SJCRH30 (cell line): Measurements from ENCODE around the gene TRIM67. TPM values are rescaled to one million over a fixed set of nuclear protein-coding genes. Genes with fewer than 3 reads are reported as not detected.

Source experiments
- DNase-seq, 2 experiments: peaks; one replicate each; pipeline ENCODE4 v3.0.0-alpha.2; 2015 to 2020
- H3K27ac ChIP-seq: fragments of 250-450 bp; sonication (Bioruptor Pico); 2 replicates; pipeline ENCODE4 v1.5.1; 2020; ENCODE audit warnings: mild to moderate bottlenecking, moderate library complexity
- H3K27me3 ChIP-seq: fragments of 250-450 bp; sonication (Bioruptor Pico); 2 replicates; pipeline ENCODE4 v1.5.1; 2020; ENCODE audit warnings: mild to moderate bottlenecking, moderate library complexity
- H3K36me3 ChIP-seq: fragments of 250-450 bp; sonication (Bioruptor Pico); 2 replicates; pipeline ENCODE4 v1.5.1; 2020; ENCODE audit warnings: mild to moderate bottlenecking, moderate library complexity
- H3K4me1 ChIP-seq: fragments of 250-450 bp; sonication (Bioruptor Pico); 2 replicates; pipeline ENCODE4 v1.5.1; 2020; ENCODE audit warnings: mild to moderate bottlenecking, moderate library complexity
- H3K4me3 ChIP-seq: fragments of 250-450 bp; sonication (Bioruptor Pico); 2 replicates; pipeline ENCODE4 v1.5.1; 2020; ENCODE audit warnings: mild to moderate bottlenecking, moderate library complexity
- H3K9me3 ChIP-seq: fragments of 250-450 bp; sonication (Bioruptor Pico); replicated peaks from 2 replicates; pipeline ENCODE4 v1.5.1; 2020; ENCODE audit warnings: mild to moderate bottlenecking, moderate library complexity
- total RNA-seq: library from RNA; depleted of rRNA; stranded (reverse); fragments of >200 nt; shearing (Covaris generic); gene quantifications from 2 replicates; pipeline ENCODE4 v1.2.3, GENCODE V29; 2014

The TRIM67 gene
- total RNA-seq, 1 experiment from 2014 or later: not detected

- no peak overlapping the region for H3K4me3 ChIP-seq
- no peak overlapping the region for H3K27ac ChIP-seq
- H3K9me3 ChIP-seq: no peaks in the 10 kb centered on the region
- no peak for DNase-seq
- H3K27me3 ChIP-seq: no peaks in the 10 kb centered on the region
- no peaks in the 10 kb centered on the region for H3K4me1 ChIP-seq
- H3K36me3 ChIP-seq: no peaks in the 10 kb centered on the region
Observed at GRCh38 chr1:231214918-231215680, 53.2 kb downstream of the TRIM67 start.

GRCh38 chr1:231215681-231216385 is 54.0 kb downstream of the TRIM67 start:
- Histone ChIP-seq H3K9me3 (no peaks in the 10 kb centered on the region), H3K4me1 (no peaks in the 10 kb centered on the region), H3K27me3 (no peaks in the 10 kb centered on the region), H3K4me3 (no peak overlapping the region), H3K27ac (no peak overlapping the region), H3K36me3 (no peaks in the 10 kb centered on the region)
- no peak for DNase-seq

- no peaks in the 10 kb centered on the region for H3K9me3 ChIP-seq
- peak in 1 of 2 experiments; percentile 36 for DNase-seq
- H3K4me3 ChIP-seq: no peak overlapping the region
- no peaks in the 10 kb centered on the region for H3K36me3 ChIP-seq
- no peak overlapping the region for H3K27ac ChIP-seq
- H3K27me3 ChIP-seq: no peaks in the 10 kb centered on the region
- H3K4me1 ChIP-seq: no peaks in the 10 kb centered on the region
Observed at GRCh38 chr1:231216498-231216897, 54.6 kb downstream of the TRIM67 start.

GRCh38 chr1:231217056-231217455 is 55.2 kb downstream of the TRIM67 start:
- no peak overlapping the region for H3K4me3 ChIP-seq
- no peaks in the 10 kb centered on the region for H3K4me1 ChIP-seq
- no peak overlapping the region for H3K27ac ChIP-seq
- no peaks in the 10 kb centered on the region for H3K27me3 ChIP-seq
- no peaks in the 10 kb centered on the region for H3K36me3 ChIP-seq
- DNase-seq: no peak
- H3K9me3 ChIP-seq: no peaks in the 10 kb centered on the region

GRCh38 chr1:231218078-231218477 is 56.2 kb downstream of the TRIM67 start:
- Histone ChIP-seq H3K27ac (no peak overlapping the region), H3K36me3 (peaks cover 2% of the 10 kb centered on the region; the same call in 1 of the 2 replicates), H3K4me3 (no peak overlapping the region), H3K27me3 (no peaks in the 10 kb centered on the region), H3K4me1 (no peaks in the 10 kb centered on the region), H3K9me3 (no peaks in the 10 kb centered on the region)
- DNase-seq: no peak

GRCh38 chr1:231219422-231220401 is 57.9 kb downstream of the TRIM67 start:
- peaks cover 11% of the 10 kb centered on the region; the same call in 1 of the 2 replicates for H3K36me3 ChIP-seq
- no peak overlapping the region for H3K4me3 ChIP-seq
- H3K4me1 ChIP-seq: no peaks in the 10 kb centered on the region
- no peak overlapping the region for H3K27ac ChIP-seq
- no peaks in the 10 kb centered on the region for H3K9me3 ChIP-seq
- no peaks in the 10 kb centered on the region for H3K27me3 ChIP-seq
- DNase-seq: no peak

- no peaks in the 10 kb centered on the region for H3K27me3 ChIP-seq
- H3K9me3 ChIP-seq: no peaks in the 10 kb centered on the region
- H3K4me1 ChIP-seq: no peaks in the 10 kb centered on the region
- H3K27ac ChIP-seq: no peak overlapping the region
- peaks cover 18% of the 10 kb centered on the region; the same call in 1 of the 2 replicates for H3K36me3 ChIP-seq
- no peak for DNase-seq
- no peak overlapping the region for H3K4me3 ChIP-seq
Observed at GRCh38 chr1:231220801-231221200, 58.9 kb downstream of the TRIM67 start.

- H3K27ac ChIP-seq: no peak overlapping the region
- no peaks in the 10 kb centered on the region for H3K27me3 ChIP-seq
- H3K4me3 ChIP-seq: no peak overlapping the region
- no peak for DNase-seq
- peaks cover 37% of the 10 kb centered on the region for H3K36me3 ChIP-seq
- H3K9me3 ChIP-seq: no peaks in the 10 kb centered on the region
- H3K4me1 ChIP-seq: no peaks in the 10 kb centered on the region
Observed at GRCh38 chr1:231226156-231226555, 64.3 kb downstream of the TRIM67 start.

- no peak for DNase-seq
- Histone ChIP-seq H3K36me3 (peaks cover 20% of the 10 kb centered on the region), H3K27me3 (no peaks in the 10 kb centered on the region), H3K9me3 (no peaks in the 10 kb centered on the region), H3K4me3 (no peak overlapping the region), H3K4me1 (peaks cover 35% of the 10 kb centered on the region), H3K27ac (no peak overlapping the region)
Observed at GRCh38 chr1:231231511-231231910, 69.7 kb downstream of the TRIM67 start.

GRCh38 chr1:231232870-231233734 is 71.2 kb downstream of the TRIM67 start:
- no peak overlapping the region for H3K4me3 ChIP-seq
- no peaks in the 10 kb centered on the region for H3K9me3 ChIP-seq
- peaks cover 14% of the 10 kb centered on the region for H3K36me3 ChIP-seq
- peaks cover 49% of the 10 kb centered on the region for H3K4me1 ChIP-seq
- H3K27me3 ChIP-seq: no peaks in the 10 kb centered on the region
- H3K27ac ChIP-seq: peak overlapping the region; percentile 99
- no peak for DNase-seq

GRCh38 chr1:231233735-231234417 is 72.0 kb downstream of the TRIM67 start:
- H3K4me1 ChIP-seq: peaks cover 49% of the 10 kb centered on the region
- H3K27ac ChIP-seq: peak overlapping the region; percentile 99
- DNase-seq: peak in 1 of 2 experiments; percentile 59
- H3K36me3 ChIP-seq: peaks cover 10% of the 10 kb centered on the region; the same call in 1 of the 2 replicates
- no peaks in the 10 kb centered on the region for H3K27me3 ChIP-seq
- H3K9me3 ChIP-seq: no peaks in the 10 kb centered on the region
- no peak overlapping the region for H3K4me3 ChIP-seq

GRCh38 chr1:231234506-231234905 is 72.6 kb downstream of the TRIM67 start:
- Histone ChIP-seq H3K27ac (peak overlapping the region; percentile 99), H3K36me3 (peaks cover 10% of the 10 kb centered on the region; the same call in 1 of the 2 replicates), H3K4me3 (no peak overlapping the region), H3K9me3 (no peaks in the 10 kb centered on the region), H3K4me1 (peaks cover 49% of the 10 kb centered on the region), H3K27me3 (no peaks in the 10 kb centered on the region)
- DNase-seq: peak in 1 of 2 experiments; percentile 14

- Histone ChIP-seq H3K36me3 (peaks cover 10% of the 10 kb centered on the region; the same call in 1 of the 2 replicates), H3K9me3 (no peaks in the 10 kb centered on the region), H3K27ac (peak overlapping the region; percentile 99)
Observed at GRCh38 chr1:231235526-231236207, 73.8 kb downstream of the TRIM67 start.

More at GRCh38 chr1:231235526-231236207, 73.8 kb downstream of the TRIM67 start:
- H3K4me1 ChIP-seq: peaks cover 49% of the 10 kb centered on the region
- peak; percentile 71 to 94 for DNase-seq
- no peak overlapping the region for H3K4me3 ChIP-seq
- H3K27me3 ChIP-seq: no peaks in the 10 kb centered on the region
